ENCODE results near the gene PRADC1.
"Not testable (repeated sequence)": the region's sequence is repeated elsewhere in the genome, so short reads cannot be mapped to it uniquely, and the experiment has no call there.

PRADC1 gene

GRCh38 chr2:73264783-73265182 is 31.7 kb upstream of the PRADC1 start:
- H3K4me3 ChIP-seq (ENCODE audit: low read depth, low read length), result no peak overlapping the region
- peaks cover 4% of the 10 kb centered on the region for H3K4me1 ChIP-seq (ENCODE audit: control insufficient read depth, insufficient read depth, low read length)
- H3K36me3 ChIP-seq (ENCODE audit: control insufficient read depth, insufficient read depth, low read length), result peaks cover 8% of the 10 kb centered on the region
- H3K27me3 ChIP-seq (ENCODE audit: control insufficient read depth, insufficient read depth, low read length), result peaks cover 17% of the 10 kb centered on the region
- no peak overlapping the region for H3K9ac ChIP-seq (ENCODE audit: low read depth, low read length)
- no peaks in the 10 kb centered on the region for H3K9me3 ChIP-seq (ENCODE audit: control insufficient read depth, insufficient read depth, low read length)

DNA sequence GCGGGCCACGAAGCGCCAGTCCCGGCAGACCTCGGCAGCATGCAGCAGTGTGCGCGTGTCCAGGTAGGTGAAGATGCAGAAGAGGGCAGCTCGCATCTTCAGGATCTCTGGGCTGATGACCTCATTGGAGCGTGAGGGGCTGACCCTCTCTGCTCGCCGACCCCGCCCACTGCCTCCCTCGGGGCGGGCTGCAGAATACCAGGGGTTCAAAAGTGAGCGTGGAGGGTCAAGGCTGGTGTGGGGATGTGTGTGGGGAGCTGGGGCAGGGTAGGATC is 31.2 kb upstream of the PRADC1 start:
- H3K27me3 ChIP-seq (ENCODE audit: control insufficient read depth, insufficient read depth, low read length), result peaks cover 16% of the 10 kb centered on the region
- peaks cover 4% of the 10 kb centered on the region for H3K4me1 ChIP-seq (ENCODE audit: control insufficient read depth, insufficient read depth, low read length)
- H3K36me3 ChIP-seq (ENCODE audit: control insufficient read depth, insufficient read depth, low read length), result peaks cover 9% of the 10 kb centered on the region
- no peak overlapping the region for H3K9ac ChIP-seq (ENCODE audit: low read depth, low read length)
- no peaks in the 10 kb centered on the region for H3K9me3 ChIP-seq (ENCODE audit: control insufficient read depth, insufficient read depth, low read length)
- H3K4me3 ChIP-seq (ENCODE audit: low read depth, low read length), result no peak overlapping the region

- Histone ChIP-seq H3K4me1 (ENCODE audit: control insufficient read depth, insufficient read depth, low read length) (peaks cover 4% of the 10 kb centered on the region), H3K9ac (ENCODE audit: low read depth, low read length) (no peak overlapping the region), H3K4me3 (ENCODE audit: low read depth, low read length) (no peak overlapping the region), H3K27me3 (ENCODE audit: control insufficient read depth, insufficient read depth, low read length) (peaks cover 16% of the 10 kb centered on the region), H3K9me3 (ENCODE audit: control insufficient read depth, insufficient read depth, low read length) (no peaks in the 10 kb centered on the region), H3K36me3 (ENCODE audit: control insufficient read depth, insufficient read depth, low read length) (peaks cover 14% of the 10 kb centered on the region)
These were observed 30.7 kb upstream of the PRADC1 start for GRCh38 chr2:73263540-73264331.

DNA sequence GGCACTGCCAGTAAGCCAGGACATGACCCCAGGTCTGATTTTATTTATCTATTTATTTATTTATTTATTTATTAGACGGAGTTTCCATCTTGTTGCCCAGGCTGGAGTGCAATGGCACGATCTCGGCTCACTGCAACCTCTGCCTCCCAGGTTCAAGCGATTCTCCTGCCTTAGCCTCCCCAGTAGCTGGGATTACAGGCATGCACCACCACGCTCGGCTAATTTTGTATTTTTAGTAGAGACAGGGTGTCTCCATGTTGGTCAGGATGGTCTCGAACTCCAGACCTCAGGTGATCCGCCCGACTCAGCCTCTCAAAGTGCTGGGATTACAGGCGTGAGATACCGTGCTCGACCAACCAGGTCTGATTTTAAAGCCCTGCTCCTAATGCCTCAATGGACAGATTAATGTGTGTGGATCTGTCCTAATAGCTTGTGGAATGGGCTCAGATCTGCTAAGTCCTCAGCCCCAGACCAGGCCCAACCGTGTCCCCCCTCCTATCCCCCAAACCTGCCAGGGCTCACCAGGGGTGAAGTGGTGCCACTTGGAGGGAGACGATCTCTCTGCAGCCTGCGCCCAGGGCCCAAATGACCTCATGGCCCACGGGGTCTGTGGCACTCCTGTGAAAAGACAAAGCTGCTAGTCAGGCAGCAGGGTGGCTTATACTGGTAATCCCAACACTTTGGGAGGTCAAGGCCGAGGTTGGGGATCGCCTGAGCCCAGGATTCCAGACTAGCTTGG is 29.8 kb upstream of the PRADC1 start:
- not testable (repeated sequence) for H3K27me3 ChIP-seq (ENCODE audit: control insufficient read depth, insufficient read depth, low read length); H3K4me3 ChIP-seq (ENCODE audit: low read depth, low read length); H3K4me1 ChIP-seq (ENCODE audit: control insufficient read depth, insufficient read depth, low read length); H3K9ac ChIP-seq (ENCODE audit: low read depth, low read length); H3K9me3 ChIP-seq (ENCODE audit: control insufficient read depth, insufficient read depth, low read length)
- H3K36me3 ChIP-seq (ENCODE audit: control insufficient read depth, insufficient read depth, low read length), result peaks cover 18% of the 10 kb centered on the region

- Histone ChIP-seq H3K4me3 (ENCODE audit: low read depth, low read length) (no peak overlapping the region), H3K9ac (ENCODE audit: low read depth, low read length) (no peak overlapping the region), H3K36me3 (ENCODE audit: control insufficient read depth, insufficient read depth, low read length) (peaks cover 18% of the 10 kb centered on the region), H3K27me3 (ENCODE audit: control insufficient read depth, insufficient read depth, low read length) (peaks cover 1% of the 10 kb centered on the region), H3K4me1 (ENCODE audit: control insufficient read depth, insufficient read depth, low read length) (no peaks in the 10 kb centered on the region), H3K9me3 (ENCODE audit: control insufficient read depth, insufficient read depth, low read length) (no peaks in the 10 kb centered on the region)
These were observed 29.1 kb upstream of the PRADC1 start for GRCh38 chr2:73262108-73262651.

GRCh38 chr2:73260338-73260984 is 27.4 kb upstream of the PRADC1 start:
- no peaks in the 10 kb centered on the region for H3K27me3 ChIP-seq (ENCODE audit: control insufficient read depth, insufficient read depth, low read length)
- H3K4me3 ChIP-seq (ENCODE audit: low read depth, low read length), result no peak overlapping the region
- H3K9ac ChIP-seq (ENCODE audit: low read depth, low read length), result no peak overlapping the region
- no peaks in the 10 kb centered on the region for H3K9me3 ChIP-seq (ENCODE audit: control insufficient read depth, insufficient read depth, low read length)
- no peaks in the 10 kb centered on the region for H3K4me1 ChIP-seq (ENCODE audit: control insufficient read depth, insufficient read depth, low read length)
- peaks cover 18% of the 10 kb centered on the region for H3K36me3 ChIP-seq (ENCODE audit: control insufficient read depth, insufficient read depth, low read length)

DNA sequence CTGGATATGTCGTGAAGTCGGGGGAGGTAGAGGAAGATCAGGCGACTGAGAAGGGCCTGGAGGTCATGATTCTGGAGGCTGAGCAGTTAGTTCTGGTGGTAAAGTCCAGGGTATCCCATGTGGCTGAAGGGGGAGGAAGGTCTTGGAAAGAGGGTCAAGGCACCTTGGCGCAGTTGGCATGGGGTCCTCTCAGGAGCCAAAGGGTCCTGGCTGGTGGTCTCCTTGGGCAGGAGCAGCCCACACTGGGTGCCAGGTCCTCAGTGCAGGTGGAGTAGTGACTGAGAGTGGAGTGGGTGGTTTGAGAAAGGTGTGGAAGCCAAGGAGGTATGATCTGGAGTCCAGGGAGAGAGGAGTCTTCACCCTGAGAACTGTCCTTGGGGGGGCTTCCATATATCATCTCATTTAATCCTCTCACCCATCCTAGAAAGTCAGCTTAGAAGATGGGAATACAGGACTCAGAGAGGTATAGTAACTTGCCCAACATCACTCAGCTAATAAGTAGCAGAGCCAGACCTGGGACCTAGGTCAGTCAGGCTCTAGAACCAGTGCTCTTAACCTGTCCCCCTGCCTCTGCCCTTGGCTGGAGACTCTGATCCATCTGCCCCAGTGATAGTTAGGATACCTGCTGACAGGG is 26.8 kb upstream of the PRADC1 start:
- no peaks in the 10 kb centered on the region for H3K9me3 ChIP-seq (ENCODE audit: control insufficient read depth, insufficient read depth, low read length)
- H3K4me3 ChIP-seq (ENCODE audit: low read depth, low read length), result no peak overlapping the region
- H3K27me3 ChIP-seq (ENCODE audit: control insufficient read depth, insufficient read depth, low read length), result no peaks in the 10 kb centered on the region
- peaks cover 18% of the 10 kb centered on the region for H3K36me3 ChIP-seq (ENCODE audit: control insufficient read depth, insufficient read depth, low read length)
- no peaks in the 10 kb centered on the region for H3K4me1 ChIP-seq (ENCODE audit: control insufficient read depth, insufficient read depth, low read length)
- H3K9ac ChIP-seq (ENCODE audit: low read depth, low read length), result no peak overlapping the region

DNA sequence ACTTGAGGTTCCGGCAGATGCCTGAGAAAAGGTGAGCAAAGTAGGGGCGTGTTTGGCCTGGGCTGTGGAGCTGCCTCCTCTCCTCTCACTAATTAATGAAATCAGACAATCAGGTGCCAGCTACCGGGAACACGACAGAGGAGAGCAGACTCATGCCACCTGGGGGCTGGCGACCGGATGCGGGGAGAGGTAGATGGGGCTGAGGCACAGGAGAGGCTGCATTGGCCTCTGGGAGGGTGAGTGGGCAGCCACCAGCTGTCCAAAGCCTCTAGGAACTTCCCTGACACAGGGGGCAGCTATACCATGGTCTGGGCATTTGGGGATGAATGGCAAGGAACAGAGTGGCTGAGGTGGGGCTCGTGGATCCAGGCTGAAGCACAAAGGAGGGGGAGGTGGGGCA is 26.2 kb upstream of the PRADC1 start:
- Histone ChIP-seq H3K27me3 (ENCODE audit: control insufficient read depth, insufficient read depth, low read length) (no peaks in the 10 kb centered on the region), H3K9me3 (ENCODE audit: control insufficient read depth, insufficient read depth, low read length) (no peaks in the 10 kb centered on the region), H3K4me1 (ENCODE audit: control insufficient read depth, insufficient read depth, low read length) (no peaks in the 10 kb centered on the region), H3K36me3 (ENCODE audit: control insufficient read depth, insufficient read depth, low read length) (peaks cover 16% of the 10 kb centered on the region), H3K4me3 (ENCODE audit: low read depth, low read length) (no peak overlapping the region), H3K9ac (ENCODE audit: low read depth, low read length) (no peak overlapping the region)

- no peak overlapping the region for H3K9ac ChIP-seq (ENCODE audit: low read depth, low read length)
- H3K27me3 ChIP-seq (ENCODE audit: control insufficient read depth, insufficient read depth, low read length), result no peaks in the 10 kb centered on the region
- H3K4me3 ChIP-seq (ENCODE audit: low read depth, low read length), result no peak overlapping the region
- H3K36me3 ChIP-seq (ENCODE audit: control insufficient read depth, insufficient read depth, low read length), result peaks cover 15% of the 10 kb centered on the region
- no peaks in the 10 kb centered on the region for H3K9me3 ChIP-seq (ENCODE audit: control insufficient read depth, insufficient read depth, low read length)
- no peaks in the 10 kb centered on the region for H3K4me1 ChIP-seq (ENCODE audit: control insufficient read depth, insufficient read depth, low read length)
These were observed 25.8 kb upstream of the PRADC1 start for GRCh38 chr2:73258913-73259215.

DNA sequence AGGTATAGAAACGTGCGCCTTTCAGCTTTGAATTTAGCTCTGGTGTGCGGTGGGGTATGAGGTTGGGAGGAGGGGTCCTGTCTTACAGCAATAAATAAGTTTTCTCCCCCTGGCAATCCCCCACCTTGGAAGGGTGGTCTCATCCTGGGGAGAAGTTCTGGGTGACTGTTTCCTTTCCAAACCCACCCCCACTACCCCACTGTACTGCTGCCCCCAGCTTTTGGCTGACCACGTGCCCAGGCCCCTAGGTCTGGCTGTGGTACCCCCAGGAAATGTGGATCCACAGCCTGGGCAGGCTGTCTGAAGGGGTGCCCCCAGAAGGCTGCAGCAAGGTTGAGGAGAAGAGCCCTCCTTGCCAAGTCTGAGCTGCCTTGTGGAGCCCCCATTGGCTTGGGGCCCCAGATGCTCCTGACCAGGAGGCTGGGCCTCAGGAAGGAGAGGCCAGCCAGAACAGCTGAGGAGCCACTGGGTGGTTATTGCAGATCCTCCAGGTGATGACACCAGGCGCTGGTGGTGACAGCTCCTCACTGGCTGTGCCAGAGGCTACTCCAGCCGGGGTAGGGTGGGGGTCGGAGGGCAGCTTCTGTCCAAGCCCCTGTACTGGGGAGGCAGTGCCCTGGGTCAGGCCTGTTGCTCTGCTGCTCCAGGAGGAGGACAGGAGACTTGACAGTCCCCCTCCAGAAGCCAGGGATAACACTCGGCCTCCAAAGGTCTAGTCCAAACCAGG is 25.3 kb upstream of the PRADC1 start:
- peaks cover 13% of the 10 kb centered on the region for H3K36me3 ChIP-seq (ENCODE audit: control insufficient read depth, insufficient read depth, low read length)
- H3K4me1 ChIP-seq (ENCODE audit: control insufficient read depth, insufficient read depth, low read length), result no peaks in the 10 kb centered on the region
- no peak overlapping the region for H3K9ac ChIP-seq (ENCODE audit: low read depth, low read length)
- no peaks in the 10 kb centered on the region for H3K9me3 ChIP-seq (ENCODE audit: control insufficient read depth, insufficient read depth, low read length)
- no peaks in the 10 kb centered on the region for H3K27me3 ChIP-seq (ENCODE audit: control insufficient read depth, insufficient read depth, low read length)
- H3K4me3 ChIP-seq (ENCODE audit: low read depth, low read length), result no peak overlapping the region

DNA sequence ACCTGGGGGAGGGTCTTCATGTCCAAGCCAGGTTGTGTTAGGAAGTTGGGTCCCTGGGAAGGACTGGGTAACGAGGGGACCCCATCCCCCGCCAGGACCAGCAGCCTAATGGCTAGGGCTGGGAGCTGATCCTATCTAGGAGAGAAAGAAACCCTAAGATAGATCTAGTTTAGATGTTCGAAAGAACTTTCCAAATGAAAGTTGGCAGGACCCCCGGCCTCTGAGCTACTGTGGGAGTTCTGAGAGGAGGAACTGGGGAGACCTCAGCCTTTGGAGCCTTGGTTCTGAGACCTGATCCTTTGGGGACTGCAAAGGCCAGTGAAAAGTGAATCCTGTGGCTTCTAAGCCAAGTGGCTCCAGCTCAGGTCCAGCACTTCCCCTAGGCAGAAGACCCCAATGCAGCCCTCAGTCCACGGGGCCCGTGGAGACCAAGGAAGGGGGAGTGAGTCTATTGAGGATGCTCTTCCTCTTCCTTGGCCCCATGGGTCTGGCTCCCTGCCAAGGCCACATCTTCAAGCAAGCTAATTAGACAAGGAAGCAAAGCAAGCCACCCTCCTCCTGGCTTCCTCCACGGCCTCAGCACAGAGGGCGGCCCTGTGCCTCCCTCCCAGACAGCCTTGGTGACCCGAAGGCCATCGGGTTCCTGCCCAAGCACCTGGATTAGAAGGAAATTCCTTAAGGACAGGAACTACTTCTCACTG is 24.5 kb upstream of the PRADC1 start:
- no peaks in the 10 kb centered on the region for H3K4me1 ChIP-seq (ENCODE audit: control insufficient read depth, insufficient read depth, low read length)
- peak overlapping the region; percentile 37 for H3K9ac ChIP-seq (ENCODE audit: low read depth, low read length)
- H3K27me3 ChIP-seq (ENCODE audit: control insufficient read depth, insufficient read depth, low read length), result no peaks in the 10 kb centered on the region

More for the DNA sequence above, 24.5 kb upstream of the PRADC1 start:
- Histone ChIP-seq H3K4me3 (ENCODE audit: low read depth, low read length) (no peak overlapping the region), H3K9me3 (ENCODE audit: control insufficient read depth, insufficient read depth, low read length) (no peaks in the 10 kb centered on the region), H3K36me3 (ENCODE audit: control insufficient read depth, insufficient read depth, low read length) (peaks cover 15% of the 10 kb centered on the region)
